ENCODE results near the gene OR10P1. TPM values are rescaled to one million over a fixed set of nuclear protein-coding genes. Genes with fewer than 3 reads are reported as not detected.
A peak's percentile ranks its signal among the peaks of the same experiment; 100 is the strongest.

OR10P1 gene
- total and polyA plus RNA-seq, 2 donors from 2014 or later, result not detected

GRCh38 chr12:55681142-55682077 lies 44.7 kb downstream of the OR10P1 start:
- H3K4me3 ChIP-seq (ENCODE audit: low read length in 3 of 3), result peak overlapping the region; percentile 52 to 79 (median 66)
- H3K27me3 ChIP-seq (ENCODE audit: control insufficient read depth, insufficient read depth, low read length), result no peaks in the 10 kb centered on the region
- no peaks in the 10 kb centered on the region for H3K36me3 ChIP-seq (ENCODE audit: control insufficient read depth in 2 of 3, insufficient read depth in 3 of 3, low read length in 3 of 3)
- H3K9me3 ChIP-seq (ENCODE audit: control insufficient read depth in 2 of 3, insufficient read depth in 1 of 3, low read length in 3 of 3), result no peaks in the 10 kb centered on the region
- peaks cover 0 to 6% (median 0%) of the 10 kb centered on the region in 3 donors for H3K4me1 ChIP-seq (ENCODE audit: control insufficient read depth in 2 of 3, insufficient read depth in 2 of 3, low read depth in 1 of 3, low read length in 3 of 3)
- peak overlapping the region in 1 of 3 donors; percentile 55 for H3K9ac ChIP-seq (ENCODE audit: low read length in 3 of 3)
- peak; percentile 47 for TF ChIP-seq CTCF (IDR thresholded peaks at IDR 0.05; ENCODE audit: borderline replicate concordance, extremely low read depth, insufficient read depth)
- intact Hi-C loops (cut with DNase I), result no loop called here
- DNase-seq (peak; percentile 80 to 92 (median 83)), FAIRE-seq (no peak)
- H3K27ac ChIP-seq (ENCODE audit: low read depth in 2 of 2, low read length in 2 of 2), result no peak overlapping the region

GRCh38 chr12:55682087-55682796 lies 45.5 kb downstream of the OR10P1 start:
- no peaks in the 10 kb centered on the region for H3K27me3 ChIP-seq (ENCODE audit: control insufficient read depth, insufficient read depth, low read length)
- no peaks in the 10 kb centered on the region for H3K9me3 ChIP-seq (ENCODE audit: control insufficient read depth in 2 of 3, insufficient read depth in 1 of 3, low read length in 3 of 3)
- peak overlapping the region in 1 of 3 donors; percentile 55 for H3K9ac ChIP-seq (ENCODE audit: low read length in 3 of 3)
- H3K4me1 ChIP-seq (ENCODE audit: control insufficient read depth in 2 of 3, insufficient read depth in 2 of 3, low read depth in 1 of 3, low read length in 3 of 3), result peaks cover 0 to 6% (median 0%) of the 10 kb centered on the region in 3 donors
- FAIRE-seq (no peak), DNase-seq (peak in 1 of 5 donors; percentile 44)
- peak overlapping the region; percentile 46 to 79 (median 66) for H3K4me3 ChIP-seq (ENCODE audit: low read length in 3 of 3)
- no peak for TF ChIP-seq CTCF (IDR thresholded peaks at IDR 0.05; ENCODE audit: borderline replicate concordance, extremely low read depth, insufficient read depth)
- intact Hi-C loops (cut with DNase I), result no loop called here
- no peaks in the 10 kb centered on the region for H3K36me3 ChIP-seq (ENCODE audit: control insufficient read depth in 2 of 3, insufficient read depth in 3 of 3, low read length in 3 of 3)
- no peak overlapping the region for H3K27ac ChIP-seq (ENCODE audit: low read depth in 2 of 2, low read length in 2 of 2)

- Histone ChIP-seq H3K27ac (ENCODE audit: low read depth in 2 of 2, low read length in 2 of 2) (no peak overlapping the region), H3K36me3 (ENCODE audit: control insufficient read depth in 2 of 3, insufficient read depth in 3 of 3, low read length in 3 of 3) (no peaks in the 10 kb centered on the region), H3K4me3 (ENCODE audit: low read length in 3 of 3) (no peak overlapping the region), H3K9me3 (ENCODE audit: control insufficient read depth in 2 of 3, insufficient read depth in 1 of 3, low read length in 3 of 3) (no peaks in the 10 kb centered on the region), H3K27me3 (ENCODE audit: control insufficient read depth, insufficient read depth, low read length) (no peaks in the 10 kb centered on the region), H3K4me1 (ENCODE audit: control insufficient read depth in 2 of 3, insufficient read depth in 2 of 3, low read depth in 1 of 3, low read length in 3 of 3) (peaks cover 0 to 6% (median 0%) of the 10 kb centered on the region in 3 donors), H3K9ac (ENCODE audit: low read length in 3 of 3) (no peak overlapping the region)
- FAIRE-seq, result no peak
- TF ChIP-seq CTCF (IDR thresholded peaks at IDR 0.05; ENCODE audit: borderline replicate concordance, extremely low read depth, insufficient read depth), result no peak
- peak in 1 of 5 donors; percentile 9 for DNase-seq
- intact Hi-C loops (cut with DNase I), result no loop called here
These were observed 47.0 kb downstream of the OR10P1 start for GRCh38 chr12:55683676-55684075.

All from kidney (tissue), 14 donors.